Left lung (tissue), 10 donors: ENCODE results near the gene LENG1. TPM values are rescaled to one million over a fixed set of nuclear protein-coding genes. Genes with fewer than 3 reads are reported as not detected.

Source experiments
- ATAC-seq: fragments of 200-7000 bp; cut with Tn5 transposase; one replicate; pipeline ENCODE4 v1.9.1; 2020; ENCODE audit warnings: moderate library complexity
- DNase-seq, 4 donors: peaks; one replicate each; pipeline ENCODE4 v3.0.0-alpha.2; 2013 to 2020
- H3K27ac ChIP-seq, 2 donors: fragments of 200-600 bp; sonication (generic) in 1 of 2; one replicate each; pipeline versions ENCODE4 v1.5.0 to v1.8.0; 2020 to 2021
- H3K27me3 ChIP-seq, 2 donors: fragments of 200-600 bp; sonication (generic) in 1 of 2; one replicate each; pipeline versions ENCODE4 v1.5.0 to v1.8.0; 2020 to 2021
- H3K36me3 ChIP-seq, 2 donors: fragments of 200-600 bp; sonication (generic) in 1 of 2; one replicate each; pipeline versions ENCODE4 v1.5.0 to v1.8.0; 2020 to 2021
- H3K4me1 ChIP-seq, 2 donors: fragments of 200-600 bp; one replicate each; pipeline ENCODE4 v1.8.0; 2021
- H3K4me3 ChIP-seq, 2 donors: fragments of 200-600 bp; sonication (generic) in 1 of 2; one replicate each; pipeline versions ENCODE4 v1.5.0 to v1.8.0; 2020 to 2021; ENCODE audit warnings: mild to moderate bottlenecking in 1 of 2
- H3K9me3 ChIP-seq, 2 donors: fragments of 200-600 bp; sonication (generic) in 1 of 2; one replicate each; pipeline versions ENCODE4 v1.5.0 to v1.8.0; 2020 to 2021
- CTCF ChIP-seq, 2 donors: fragments of 200-600 bp; sonication (generic) in 1 of 2; IDR thresholded peaks; one replicate each; pipeline versions ENCODE4 v1.5.0 to v1.8.0; 2021; ENCODE audit warnings: antibody characterized with exemption in 2 of 2
- intact Hi-C, 2 donors: fragments of 100-400 bp; cut with DNase I; formaldehyde crosslinking; loops; one replicate each; pipeline versions ENCODE4 v1.11.2 to v1.14.2; 2022
- polyA plus RNA-seq, 6 donors: library from polyadenylated mRNA; unstranded; fragments of 120-200 nt; gene quantifications; one replicate each; pipeline ENCODE4 v1.2.1, GENCODE V29; 2013; ENCODE audit not compliant: insufficient read length in 6 of 6
- total RNA-seq, 2 donors: library from RNA; stranded (reverse); fragmentation: NEBNext Ultra II Directional; extraction: Animal tissue kit (Norgen Biotek cat#: 25700); gene quantifications; one replicate each; pipeline ENCODE4 v1.2.1, GENCODE V29; 2021
- donor health status: DM: no; HTN: yes; CAD: no.
- donor health status: DM: no; HTN: no; CAD: no.

The LENG1 gene
- total and polyA plus RNA-seq, 8 donors: 5.4 to 10.9 (median 7.5) TPM

GRCh38 chr19:54125713-54126112 lies 33.8 kb downstream of the LENG1 start:
- DNase-seq (peak in 1 of 4 donors; percentile 55), ATAC-seq (no peak)
- H3K36me3 ChIP-seq: peaks cover 0 to 99% of the 10 kb centered on the region in 2 donors
- no peaks in the 10 kb centered on the region for H3K9me3 ChIP-seq
- H3K27ac ChIP-seq: no peak overlapping the region
- H3K4me3 ChIP-seq: no peak overlapping the region
- no peaks in the 10 kb centered on the region for H3K4me1 ChIP-seq
- H3K27me3 ChIP-seq: no peaks in the 10 kb centered on the region
- TF ChIP-seq CTCF (IDR thresholded peaks at IDR 0.05): no peak
- intact Hi-C loops: no loop called here

GRCh38 chr19:54124393-54124792 lies 35.1 kb downstream of the LENG1 start:
- Histone ChIP-seq H3K4me3 (no peak overlapping the region), H3K27ac (no peak overlapping the region), H3K36me3 (peaks cover 0 to 100% of the 10 kb centered on the region in 2 donors), H3K27me3 (no peaks in the 10 kb centered on the region), H3K9me3 (no peaks in the 10 kb centered on the region), H3K4me1 (no peaks in the 10 kb centered on the region)
- DNase-seq: peak in 1 of 4 donors; percentile 57
- intact Hi-C loops: no loop called here
- TF ChIP-seq CTCF (IDR thresholded peaks at IDR 0.05): no peak
- ATAC-seq: no peak

GRCh38 chr19:54123682-54124081 lies 35.8 kb downstream of the LENG1 start:
- H3K27ac ChIP-seq: no peak overlapping the region
- intact Hi-C loops: no loop called here
- peaks cover 0 to 99% of the 10 kb centered on the region in 2 donors for H3K36me3 ChIP-seq
- no peak overlapping the region for H3K4me3 ChIP-seq
- H3K9me3 ChIP-seq: no peaks in the 10 kb centered on the region
- no peak for DNase-seq
- ATAC-seq: no peak
- H3K27me3 ChIP-seq: no peaks in the 10 kb centered on the region
- no peaks in the 10 kb centered on the region for H3K4me1 ChIP-seq
- TF ChIP-seq CTCF (IDR thresholded peaks at IDR 0.05): no peak

- no peak for TF ChIP-seq CTCF (IDR thresholded peaks at IDR 0.05)
- Histone ChIP-seq H3K4me1 (peaks cover 3 to 8% of the 10 kb centered on the region in 2 donors), H3K27me3 (no peaks in the 10 kb centered on the region), H3K9me3 (no peaks in the 10 kb centered on the region), H3K4me3 (no peak overlapping the region), H3K36me3 (peaks cover 0 to 82% of the 10 kb centered on the region in 2 donors), H3K27ac (no peak overlapping the region)
- ATAC-seq (no peak), DNase-seq (no peak)
- intact Hi-C loops: no loop called here
Measured at GRCh38 chr19:54121259-54121658, 38.3 kb downstream of the LENG1 start.

GRCh38 chr19:54115109-54116063 lies 44.1 kb downstream of the LENG1 start, which contains the start of the genes PRPF31 and TFPT:
TSS of gene PRPF31 (plus strand) at chr19:54115754. CDS start at chr19:54118279, 2,525 bp downstream.
TSS of gene TFPT (minus strand) at chr19:54115657. CDS start at chr19:54115269, 388 bp downstream.
- ATAC-seq (peak; percentile 98), DNase-seq (peak; percentile 95 to 100 (median 96))
- no peak for TF ChIP-seq CTCF (IDR thresholded peaks at IDR 0.05)
- peaks cover 0 to 46% of the 10 kb centered on the region in 2 donors for H3K36me3 ChIP-seq
- H3K27me3 ChIP-seq: no peaks in the 10 kb centered on the region
- H3K4me1 ChIP-seq: peaks cover 13 to 25% of the 10 kb centered on the region in 2 donors
- intact Hi-C loops: no loop called here
- H3K27ac ChIP-seq: peak within 1 kb of the TSS; percentile 89 to 92
- no peaks in the 10 kb centered on the region for H3K9me3 ChIP-seq
- peak within 1 kb of the TSS; percentile 86 for H3K4me3 ChIP-seq
